HG03196 (cell line): Measurements from ENCODE around the gene COL10A1.

Experiments
- ATAC-seq: cut with Tn5 transposase; IDR thresholded peaks from one replicate; pipeline ENCODE4 v1.9.1; 2021; ENCODE audit not compliant: unreplicated experiment

Gene COL10A1

DNA sequence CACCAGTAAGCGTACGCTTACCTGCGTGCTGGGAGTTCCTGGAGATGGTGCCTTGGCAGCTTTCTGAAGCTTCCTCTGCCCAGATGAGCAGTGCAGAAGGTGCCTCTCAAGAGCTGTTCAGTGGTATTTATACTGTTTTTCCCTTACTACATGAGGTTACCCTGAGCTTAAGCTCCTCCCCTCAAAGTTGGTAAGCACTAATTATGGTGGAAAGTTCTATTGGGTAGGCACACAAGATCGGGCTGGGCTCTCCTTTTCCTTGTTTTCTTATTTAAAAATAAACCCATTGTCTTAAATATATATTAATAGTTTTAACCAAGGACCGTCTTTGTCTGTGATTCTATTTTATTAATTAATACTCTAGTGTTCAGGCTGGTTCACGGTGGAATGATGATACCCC is at the start of gene COL10A1:
Gene COL10A1, minus strand, starts transcription at position 101 of the 400 bp plus-strand sequence. CDS start 640 bp downstream, outside the sequence.
- ATAC-seq = no peak

DNA sequence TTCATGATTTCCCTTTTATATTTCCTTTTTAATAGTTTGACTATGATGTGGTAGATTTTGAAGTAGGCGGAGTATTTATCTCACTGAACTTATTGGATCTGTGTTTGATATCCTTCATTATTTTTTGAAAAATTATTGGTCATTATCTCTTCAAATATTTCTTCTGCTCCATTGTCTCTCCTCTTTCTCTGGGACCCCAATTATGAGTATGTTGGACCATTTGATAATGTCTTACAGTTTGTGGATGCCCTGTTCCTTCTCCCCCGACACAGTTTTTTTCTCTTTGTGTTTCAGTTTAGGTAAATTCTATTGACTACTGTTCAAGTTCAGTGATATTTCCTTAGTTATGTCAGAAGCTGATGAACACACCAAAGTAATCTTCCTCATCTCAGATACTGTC is 49.4 kb upstream of the COL10A1 start:
- ATAC-seq = no peak

DNA sequence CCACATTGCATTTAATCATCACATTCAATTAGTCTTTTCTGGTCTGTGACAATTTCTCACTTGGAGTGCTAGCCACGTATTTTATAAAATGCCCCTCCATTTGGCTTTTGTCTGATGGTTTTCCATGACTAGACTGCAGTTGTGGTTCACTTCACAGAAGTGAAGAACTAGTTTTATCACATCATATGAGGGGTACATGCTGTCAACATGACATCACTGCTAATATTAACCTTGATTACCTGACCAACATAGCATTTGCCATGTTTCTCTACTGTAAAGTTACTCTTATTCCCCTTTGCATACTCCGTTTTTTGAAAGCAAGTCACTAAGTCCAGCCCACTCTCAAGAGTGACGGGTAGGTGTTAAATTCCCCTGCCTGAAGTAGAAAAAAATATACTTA is 48.0 kb upstream of the COL10A1 start:
- no peak for ATAC-seq

- no peak for ATAC-seq
These were observed 44.6 kb upstream of the COL10A1 start for GRCh38 chr6:116170358-116171057.

- ATAC-seq = no peak
These were observed 43.9 kb upstream of the COL10A1 start for GRCh38 chr6:116169880-116170279.

DNA sequence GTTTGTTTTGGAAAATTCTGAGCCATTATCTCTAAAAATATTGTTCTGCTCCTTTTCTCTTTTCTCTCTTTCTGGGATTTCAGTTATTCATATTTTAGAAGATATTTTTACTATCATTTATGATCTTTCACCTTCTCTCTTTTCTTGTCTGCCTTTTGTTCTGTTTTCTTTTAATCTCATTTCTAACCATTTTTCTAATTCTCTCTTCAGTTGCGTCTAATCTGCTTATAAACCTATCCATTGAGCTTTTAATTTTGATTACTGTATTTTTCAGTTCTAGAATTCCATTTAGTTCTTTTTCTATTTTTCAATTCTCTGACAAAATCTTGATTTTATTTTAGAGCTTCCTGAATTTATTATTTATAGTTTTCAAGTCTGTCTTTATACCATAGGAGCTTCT is 42.2 kb upstream of the COL10A1 start:
- no peak for ATAC-seq

- no peak for ATAC-seq
These were observed 40.4 kb upstream of the COL10A1 start for GRCh38 chr6:116166369-116166768.

DNA sequence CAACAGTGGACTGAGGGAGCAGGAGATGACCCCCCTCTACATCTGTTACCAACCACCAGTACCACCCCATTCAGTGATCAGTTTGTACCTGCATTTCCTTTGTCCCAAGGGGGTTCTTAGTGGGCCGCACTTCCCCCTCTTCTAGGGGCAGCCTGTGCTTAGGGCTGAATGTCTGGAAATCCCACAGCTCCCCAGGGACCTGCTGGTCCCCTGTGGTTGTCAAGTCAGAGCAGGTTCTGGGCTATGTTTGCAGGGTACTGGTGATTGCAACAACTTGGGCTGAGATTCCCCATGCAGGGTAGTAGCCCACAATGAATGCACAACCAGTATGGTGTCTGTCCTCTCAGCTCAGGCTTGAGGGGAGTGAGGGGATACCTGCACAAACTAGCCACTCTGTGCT is 39.7 kb upstream of the COL10A1 start:
- peak; percentile 79 for ATAC-seq

- no peak for ATAC-seq
These were observed 34.0 kb upstream of the COL10A1 start for GRCh38 chr6:116159782-116160524.

- no peak for ATAC-seq
These were observed 32.7 kb upstream of the COL10A1 start for GRCh38 chr6:116158641-116159040.

DNA sequence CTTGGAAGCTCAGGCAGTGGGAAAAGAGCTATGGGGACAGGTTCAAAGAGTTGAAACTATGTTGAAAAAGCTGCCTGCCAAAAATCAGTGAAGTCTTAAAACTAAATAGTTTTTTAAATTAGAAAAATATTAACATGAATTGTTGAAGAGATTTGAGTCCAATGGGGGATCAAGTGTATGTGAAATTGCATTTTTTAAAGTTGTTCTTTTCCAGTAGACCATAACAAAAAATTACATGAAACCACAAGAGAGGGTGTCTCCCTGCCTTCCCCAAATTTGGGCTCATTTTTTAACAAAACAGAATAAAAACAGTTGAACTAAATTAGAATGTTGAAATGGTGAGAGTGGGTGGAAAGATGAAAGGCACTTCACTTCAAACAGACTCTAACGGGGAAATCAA is 31.5 kb upstream of the COL10A1 start:
- ATAC-seq = no peak

DNA sequence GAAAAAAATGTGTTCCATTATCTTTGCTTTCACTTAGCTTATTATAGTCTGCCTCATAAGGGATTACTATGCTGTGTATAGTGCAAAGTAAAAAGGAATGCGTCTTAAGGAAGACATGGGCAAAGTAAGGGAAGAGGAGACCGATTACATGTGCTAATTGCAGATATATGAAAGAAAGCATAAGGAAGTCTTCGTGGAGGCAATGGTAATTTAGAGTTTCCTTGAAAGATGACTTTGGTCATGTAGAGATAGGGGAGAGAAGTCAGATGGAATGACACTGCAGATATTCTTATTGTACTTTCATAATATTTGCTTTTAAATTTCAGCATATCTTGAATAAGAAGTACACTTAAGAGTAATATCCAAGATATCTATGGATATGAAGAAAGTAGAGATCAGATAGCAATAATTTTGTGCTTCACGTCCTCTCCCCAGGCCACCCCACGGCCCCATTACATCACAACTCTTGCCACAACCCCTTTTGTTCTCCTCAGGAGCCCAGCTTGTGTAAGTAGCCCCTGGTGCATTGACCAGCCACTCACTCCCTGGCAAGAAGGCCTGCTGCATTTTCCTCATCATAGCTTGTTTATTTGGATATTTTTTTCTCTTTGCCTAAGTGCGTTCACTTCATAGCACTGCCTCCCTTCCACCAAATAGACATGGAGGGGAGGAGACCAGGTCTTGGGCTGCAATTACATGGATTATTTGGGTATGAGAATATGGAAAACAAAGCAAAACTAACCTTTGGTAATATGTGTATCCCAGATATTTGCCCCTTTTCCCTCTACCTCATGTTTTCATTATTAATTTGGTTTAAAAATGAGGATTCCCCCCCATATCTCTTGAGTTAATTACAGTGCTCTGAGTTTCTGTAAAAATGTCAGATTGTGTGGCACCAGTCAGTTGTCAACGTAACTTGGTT is 30.7 kb upstream of the COL10A1 start:
- no peak for ATAC-seq

- no peak for ATAC-seq
These were observed 29.0 kb upstream of the COL10A1 start for GRCh38 chr6:116154887-116155286.

DNA sequence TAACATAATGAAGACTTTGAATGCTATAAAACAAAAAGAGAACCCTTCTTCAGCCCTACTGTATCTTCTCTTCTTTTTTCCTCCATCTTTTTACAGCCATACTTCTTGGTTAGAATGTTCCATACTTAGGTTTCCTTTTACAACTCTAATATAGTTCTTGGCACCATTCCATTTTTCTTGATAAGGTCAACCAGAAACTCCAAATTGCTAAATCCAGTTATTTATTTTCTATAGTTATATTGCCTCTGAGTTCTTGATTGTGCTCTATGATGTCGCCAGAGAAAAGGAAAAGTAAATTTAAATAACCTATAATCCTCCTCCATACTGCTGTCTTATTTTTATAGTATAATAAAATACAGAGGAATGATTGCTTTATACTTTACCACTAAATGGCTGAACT is 26.7 kb upstream of the COL10A1 start:
- ATAC-seq = no peak

GRCh38 chr6:116145803-116146675 is 20.1 kb upstream of the COL10A1 start:
- no peak for ATAC-seq

DNA sequence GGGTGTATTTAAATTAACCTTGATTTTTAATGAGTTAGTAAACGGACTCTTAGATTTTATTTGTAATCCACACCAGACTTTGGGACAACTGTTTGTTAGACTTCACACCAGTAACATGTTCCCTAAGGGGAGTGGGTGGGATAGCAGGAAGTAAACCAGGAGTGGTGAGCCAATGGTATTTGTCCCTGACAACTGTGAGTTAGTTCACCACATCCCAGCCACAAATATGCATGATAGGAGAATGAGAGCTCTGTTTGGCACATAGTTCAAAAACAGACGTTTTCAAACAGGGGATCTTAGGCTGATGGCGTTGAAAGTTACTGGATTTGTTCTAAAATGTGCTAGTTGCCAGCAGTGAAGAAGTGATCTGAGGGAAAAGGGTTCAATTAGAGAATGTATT is 18.7 kb upstream of the COL10A1 start:
- ATAC-seq = no peak

DNA sequence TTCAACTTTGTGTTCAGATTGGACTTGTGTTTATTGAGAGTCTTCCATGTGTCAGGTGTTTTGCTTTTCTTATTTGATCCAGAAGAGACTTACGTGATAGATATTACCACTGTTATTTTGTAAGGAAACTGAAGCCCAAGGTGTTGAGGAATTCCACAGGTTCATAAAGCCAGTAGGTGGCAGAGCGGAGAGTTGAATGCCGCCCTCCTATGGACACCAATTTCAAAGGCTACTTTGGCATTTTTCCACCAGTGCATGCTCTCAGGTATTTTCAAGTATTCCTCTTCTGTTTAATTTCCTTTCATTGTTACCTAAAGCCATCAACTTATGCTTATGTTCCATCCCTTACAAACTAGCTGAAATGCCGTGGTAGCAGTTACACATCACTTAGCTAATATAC is 14.0 kb upstream of the COL10A1 start:
- no peak for ATAC-seq

DNA sequence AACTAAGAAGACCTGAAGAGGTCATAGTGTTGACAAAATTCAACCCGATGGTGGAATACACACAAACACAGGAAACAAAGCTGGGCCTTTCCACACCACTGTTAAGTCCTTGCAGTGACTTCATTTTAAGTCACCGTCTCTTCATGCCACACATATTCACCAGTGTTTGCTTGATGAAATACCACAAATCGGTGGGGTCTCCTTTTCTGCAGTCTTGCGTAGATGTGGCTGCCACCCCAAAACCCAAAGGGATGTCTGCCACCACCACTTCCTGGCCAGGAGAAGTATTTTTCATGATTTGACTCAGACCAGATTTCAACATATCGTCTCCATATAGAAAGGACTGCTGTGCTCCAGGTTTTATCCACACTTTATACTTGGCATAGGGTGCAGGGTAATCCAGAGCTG is 11.0 kb upstream of the COL10A1 start:
- ATAC-seq = no peak

DNA sequence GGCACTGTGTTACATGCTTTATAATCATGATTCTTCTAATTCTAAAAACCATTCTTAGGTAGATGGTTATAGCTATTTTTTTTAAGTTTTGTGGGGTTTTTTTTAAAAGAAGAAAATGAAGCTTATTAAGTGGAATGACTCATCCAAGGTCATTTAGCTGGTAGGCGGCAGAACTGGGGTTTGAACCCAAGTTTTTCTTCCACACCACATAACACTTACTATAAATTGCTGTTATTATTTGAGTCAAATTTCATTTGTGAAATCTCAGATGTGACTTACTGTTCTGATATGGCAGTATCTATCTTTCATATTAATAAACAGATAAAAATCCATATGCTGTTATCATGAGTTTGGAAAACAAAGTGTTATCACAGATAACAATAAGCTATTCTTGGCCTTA is 10.4 kb upstream of the COL10A1 start:
- ATAC-seq = no peak

GRCh38 chr6:116133453-116133852 is 7.5 kb upstream of the COL10A1 start:
- ATAC-seq = no peak
